ENCODE data around the gene PTCD1.
"Not testable (repeated sequence)": the region's sequence is repeated elsewhere in the genome, so short reads cannot be mapped to it uniquely, and the experiment has no call there.

PTCD1 gene

GRCh38 chr7:99448855-99449254, 10.3 kb upstream of the PTCD1 start:
- TF ChIP-seq ZFX (IDR thresholded peaks at IDR 0.05), result no peak
- no peak for TF ChIP-seq CTCF (conservative IDR thresholded peaks at IDR 0.05)
- H3K27ac ChIP-seq, result no peak overlapping the region

GRCh38 chr7:99447943-99448342, 9.3 kb upstream of the PTCD1 start:
- TF ChIP-seq CTCF (conservative IDR thresholded peaks at IDR 0.05), result no peak; the same call in 1 of the 2 replicates
- TF ChIP-seq ZFX (IDR thresholded peaks at IDR 0.05), result no peak
- H3K27ac ChIP-seq, result no peak overlapping the region

- no peak overlapping the region for H3K27ac ChIP-seq
- no peak for TF ChIP-seq ZFX (IDR thresholded peaks at IDR 0.05)
- TF ChIP-seq CTCF (conservative IDR thresholded peaks at IDR 0.05), result no peak
Observed at GRCh38 chr7:99446096-99446495, 7.5 kb upstream of the PTCD1 start.

GRCh38 chr7:99440195-99440594, 1.6 kb upstream of the PTCD1 start:
- TF ChIP-seq ZFX (IDR thresholded peaks at IDR 0.05) (no peak), CTCF (conservative IDR thresholded peaks at IDR 0.05) (no peak)
- peak overlapping the region; percentile 88 for H3K27ac ChIP-seq

- TF ChIP-seq CTCF (conservative IDR thresholded peaks at IDR 0.05), result no peak
- no peak for TF ChIP-seq ZFX (IDR thresholded peaks at IDR 0.05)
- peak overlapping the region; percentile 88 for H3K27ac ChIP-seq
Observed at GRCh38 chr7:99437946-99438572, 539 bp downstream of the PTCD1 start.

- TF ChIP-seq ZFX (IDR thresholded peaks at IDR 0.05) (no peak), CTCF (conservative IDR thresholded peaks at IDR 0.05) (no peak)
- no peak overlapping the region for H3K27ac ChIP-seq
Observed at GRCh38 chr7:99433158-99433557, 5.4 kb downstream of the PTCD1 start.

GRCh38 chr7:99431756-99432540, 6.7 kb downstream of the PTCD1 start:
- H3K27ac ChIP-seq, result not testable (repeated sequence)

Data from C4-2B (cell line).